ENCODE results near the gene PRR5L. TPM values are rescaled to one million over a fixed set of nuclear protein-coding genes. Genes with fewer than 3 reads are reported as not detected.

The PRR5L gene
- polyA plus RNA-seq, 1 of the 3 experiments (the other 2 are of a cell fraction), result 0.46 TPM

- H3K27ac ChIP-seq (ENCODE audit: low read depth in 2 of 2, low read length in 1 of 2), result no peak overlapping the region
Observed at GRCh38 chr11:36425561-36426081, 129.5 kb downstream of the PRR5L start.

DNA sequence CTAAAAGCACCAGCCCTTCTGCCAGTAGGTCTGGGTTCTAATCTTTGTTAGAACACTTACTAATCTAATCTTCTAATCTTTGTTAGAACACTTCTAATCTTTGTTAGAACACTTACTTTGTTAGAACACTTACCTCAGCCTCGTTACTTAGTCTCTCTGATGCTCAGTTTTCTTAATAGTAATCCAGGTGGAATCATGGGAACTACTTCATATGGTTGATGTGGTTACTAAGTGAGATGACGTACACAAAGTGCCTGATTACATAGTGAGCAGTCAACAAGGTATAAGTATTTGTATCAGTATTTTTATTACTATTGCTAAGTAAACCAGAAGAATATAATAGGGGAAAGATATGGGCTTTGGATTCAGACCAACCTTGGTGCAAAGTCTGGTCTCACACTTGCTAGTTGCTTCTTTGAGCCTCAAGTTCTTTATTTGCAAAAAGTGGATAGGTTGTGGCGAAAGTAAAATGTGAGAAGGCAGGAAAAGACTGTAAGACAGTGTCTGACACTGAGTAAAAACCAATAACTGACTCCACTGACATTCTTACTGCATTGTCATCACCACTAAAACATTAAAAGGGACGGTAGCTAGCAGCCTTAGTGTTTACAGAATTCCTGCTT lies 130.2 kb downstream of the PRR5L start:
- H3K9ac ChIP-seq, result no peak overlapping the region
- 87% methylated on average over 4 of the region's 4 CpGs for WGBS (ENCODE audit: low lambda C conversion rate)

More at GRCh38 chr11:36425561-36426081, 129.5 kb downstream of the PRR5L start:
- POLR2A ChIA-PET, result no interaction called here
- no peak for TF ChIP-seq TAF1 (IDR thresholded peaks at IDR 0.05; ENCODE audit: borderline replicate concordance, low read depth, low read length)
- TF ChIP-seq ZBTB33 (IDR thresholded peaks at IDR 0.05; ENCODE audit: borderline replicate concordance, low read depth), result no peak
- Histone ChIP-seq H3K9me3 (no peaks in the 10 kb centered on the region), H3K36me3 (replicated peaks in 1 of 2; ENCODE audit: control insufficient read depth in 1 of 2, insufficient read depth in 2 of 2, low read length in 1 of 2) (no peaks in the 10 kb centered on the region), H2AFZ (ENCODE audit: low read depth) (no peak overlapping the region), H3K4me2 (no peak overlapping the region), H3K4me3 (ENCODE audit: low read depth in 2 of 2, low read length in 1 of 2) (no peak overlapping the region), H3K27me3 (ENCODE audit: insufficient read depth) (no peaks in the 10 kb centered on the region), H3K4me1 (ENCODE audit: control insufficient read depth in 1 of 2, insufficient read depth in 2 of 2, low read depth in 1 of 2, low read length in 1 of 2) (peaks cover 0 to 11% of the 10 kb centered on the region in 2 experiments; a peak in 3 of 4 replicates), H3K79me2 (ENCODE audit: insufficient read depth) (no peaks in the 10 kb centered on the region), H3K9me2 (no peaks in the 10 kb centered on the region), H4K20me1 (ENCODE audit: insufficient read depth) (no peaks in the 10 kb centered on the region), H3F3A (replicated peaks; ENCODE audit: insufficient read depth) (peaks cover 8% of the 10 kb centered on the region), H3K9ac (no peak overlapping the region)
- DNase-seq, result no peak
- CTCF ChIA-PET, result no interaction called here
- 85% methylated on average over 4 of the region's 6 CpGs for WGBS (ENCODE audit: low lambda C conversion rate)

More for the DNA sequence above, 130.2 kb downstream of the PRR5L start:
- no peak for DNase-seq
- ChIA-PET CTCF (no interaction called here), POLR2A (no interaction called here)
- Histone ChIP-seq H4K20me1 (ENCODE audit: insufficient read depth) (no peaks in the 10 kb centered on the region), H3K27ac (ENCODE audit: low read depth in 2 of 2, low read length in 1 of 2) (no peak overlapping the region), H3K36me3 (replicated peaks in 1 of 2; ENCODE audit: control insufficient read depth in 1 of 2, insufficient read depth in 2 of 2, low read length in 1 of 2) (no peaks in the 10 kb centered on the region), H3K9me3 (no peaks in the 10 kb centered on the region), H2AFZ (ENCODE audit: low read depth) (no peak overlapping the region), H3K27me3 (ENCODE audit: insufficient read depth) (no peaks in the 10 kb centered on the region), H3K4me2 (no peak overlapping the region), H3F3A (replicated peaks; ENCODE audit: insufficient read depth) (peaks cover 3% of the 10 kb centered on the region), H3K4me3 (ENCODE audit: low read depth in 2 of 2, low read length in 1 of 2) (no peak overlapping the region), H3K9me2 (no peaks in the 10 kb centered on the region), H3K79me2 (ENCODE audit: insufficient read depth) (no peaks in the 10 kb centered on the region), H3K4me1 (ENCODE audit: control insufficient read depth in 1 of 2, insufficient read depth in 2 of 2, low read depth in 1 of 2, low read length in 1 of 2) (peaks cover 0 to 5% of the 10 kb centered on the region in 2 experiments; a peak in 2 of 4 replicates)
- no peak for TF ChIP-seq ZBTB33 (IDR thresholded peaks at IDR 0.05; ENCODE audit: borderline replicate concordance, low read depth)
- TF ChIP-seq, protein P1, sequence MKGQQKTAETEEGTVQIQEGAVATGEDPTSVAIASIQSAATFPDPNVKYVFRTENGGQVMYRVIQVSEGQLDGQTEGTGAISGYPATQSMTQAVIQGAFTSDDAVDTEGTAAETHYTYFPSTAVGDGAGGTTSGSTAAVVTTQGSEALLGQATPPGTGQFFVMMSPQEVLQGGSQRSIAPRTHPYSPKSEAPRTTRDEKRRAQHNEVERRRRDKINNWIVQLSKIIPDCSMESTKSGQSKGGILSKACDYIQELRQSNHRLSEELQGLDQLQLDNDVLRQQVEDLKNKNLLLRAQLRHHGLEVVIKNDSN (IDR thresholded peaks at IDR 0.05; ENCODE audit: borderline replicate concordance, low read depth), result no peak
- TF ChIP-seq GATA2 (CRISPR knock-in tag; IDR thresholded peaks at IDR 0.05), result no peak
- TF ChIP-seq TAF1 (IDR thresholded peaks at IDR 0.05; ENCODE audit: borderline replicate concordance, low read depth, low read length), result no peak
- TF ChIP-seq, protein P2, sequence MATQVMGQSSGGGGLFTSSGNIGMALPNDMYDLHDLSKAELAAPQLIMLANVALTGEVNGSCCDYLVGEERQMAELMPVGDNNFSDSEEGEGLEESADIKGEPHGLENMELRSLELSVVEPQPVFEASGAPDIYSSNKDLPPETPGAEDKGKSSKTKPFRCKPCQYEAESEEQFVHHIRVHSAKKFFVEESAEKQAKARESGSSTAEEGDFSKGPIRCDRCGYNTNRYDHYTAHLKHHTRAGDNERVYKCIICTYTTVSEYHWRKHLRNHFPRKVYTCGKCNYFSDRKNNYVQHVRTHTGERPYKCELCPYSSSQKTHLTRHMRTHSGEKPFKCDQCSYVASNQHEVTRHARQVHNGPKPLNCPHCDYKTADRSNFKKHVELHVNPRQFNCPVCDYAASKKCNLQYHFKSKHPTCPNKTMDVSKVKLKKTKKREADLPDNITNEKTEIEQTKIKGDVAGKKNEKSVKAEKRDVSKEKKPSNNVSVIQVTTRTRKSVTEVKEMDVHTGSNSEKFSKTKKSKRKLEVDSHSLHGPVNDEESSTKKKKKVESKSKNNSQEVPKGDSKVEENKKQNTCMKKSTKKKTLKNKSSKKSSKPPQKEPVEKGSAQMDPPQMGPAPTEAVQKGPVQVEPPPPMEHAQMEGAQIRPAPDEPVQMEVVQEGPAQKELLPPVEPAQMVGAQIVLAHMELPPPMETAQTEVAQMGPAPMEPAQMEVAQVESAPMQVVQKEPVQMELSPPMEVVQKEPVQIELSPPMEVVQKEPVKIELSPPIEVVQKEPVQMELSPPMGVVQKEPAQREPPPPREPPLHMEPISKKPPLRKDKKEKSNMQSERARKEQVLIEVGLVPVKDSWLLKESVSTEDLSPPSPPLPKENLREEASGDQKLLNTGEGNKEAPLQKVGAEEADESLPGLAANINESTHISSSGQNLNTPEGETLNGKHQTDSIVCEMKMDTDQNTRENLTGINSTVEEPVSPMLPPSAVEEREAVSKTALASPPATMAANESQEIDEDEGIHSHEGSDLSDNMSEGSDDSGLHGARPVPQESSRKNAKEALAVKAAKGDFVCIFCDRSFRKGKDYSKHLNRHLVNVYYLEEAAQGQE (IDR thresholded peaks at IDR 0.05; ENCODE audit: low read depth, low read length), result no peak
- TF ChIP-seq ELF1 (IDR thresholded peaks at IDR 0.05), result no peak
- TF ChIP-seq JUND (IDR thresholded peaks at IDR 0.05), result no peak
- TF ChIP-seq RXRA (IDR thresholded peaks at IDR 0.05; ENCODE audit: borderline replicate concordance, low read depth), result no peak
- no peak for TF ChIP-seq EP300 (IDR thresholded peaks at IDR 0.05; ENCODE audit: borderline replicate concordance in 1 of 2, low read depth in 1 of 2, low read length in 1 of 2)
- no peak for TF ChIP-seq SMC3 (IDR thresholded peaks at IDR 0.05; ENCODE audit: low read depth, low read length)
- no peak for TF ChIP-seq CHD2 (IDR thresholded peaks at IDR 0.05; ENCODE audit: low read length, partially characterized antibody)

Data from SK-N-SH (cell line).